Skeletal muscle tissue (tissue), 4 donors: ENCODE data around the gene GPX2. TPM values are rescaled to one million over a fixed set of nuclear protein-coding genes. Genes with fewer than 3 reads are reported as not detected.

Source experiments
- H3K27ac ChIP-seq: one replicate; pipeline ENCODE4 v1.7.0; 2013; ENCODE audit warnings: mild to moderate bottlenecking, low read depth, low read length, inconsistent platforms
- H3K27me3 ChIP-seq, 3 donors: one replicate each; pipeline ENCODE4 v1.7.0; 2013; ENCODE audit warnings: low read length in 3 of 3; ENCODE audit not compliant: control insufficient read depth in 3 of 3, insufficient read depth in 3 of 3
- H3K36me3 ChIP-seq, 3 donors: one replicate each; pipeline ENCODE4 v1.7.0; 2013; ENCODE audit warnings: low read length in 3 of 3; ENCODE audit not compliant: control insufficient read depth in 3 of 3, insufficient read depth in 3 of 3
- H3K4me1 ChIP-seq, 3 donors: one replicate each; pipeline ENCODE4 v1.7.0; 2013; ENCODE audit warnings: low read length in 3 of 3, mild to moderate bottlenecking in 3 of 3; ENCODE audit not compliant: control insufficient read depth in 3 of 3, insufficient read depth in 3 of 3
- H3K4me3 ChIP-seq, 3 donors: one replicate each; pipeline ENCODE4 v1.7.0; 2013; ENCODE audit warnings: low read length in 3 of 3
- H3K9ac ChIP-seq, 3 donors: one replicate each; pipeline ENCODE4 v1.7.0; 2013; ENCODE audit warnings: low read length in 3 of 3, mild to moderate bottlenecking in 3 of 3, moderate library complexity in 2 of 3, low read depth in 1 of 3
- H3K9me3 ChIP-seq, 3 donors: one replicate each; pipeline ENCODE4 v1.7.0; 2013; ENCODE audit warnings: low read length in 3 of 3; ENCODE audit not compliant: control insufficient read depth in 3 of 3
- total RNA-seq: library from RNA; depleted of rRNA; stranded (reverse); fragments of >200 nt; gene quantifications from one replicate; pipeline ENCODE4 v1.2.3, GENCODE V29; 2014
- donor health status: Osteomylitis.

GPX2 gene
- total RNA-seq, 1 donor from 2014 or later: not detected

- peak overlapping the region in 2 of 3 donors; percentile 7 to 58 for H3K9ac ChIP-seq
- H3K36me3 ChIP-seq: peaks cover 2 to 25% (median 3%) of the 10 kb centered on the region in 3 donors
- H3K4me3 ChIP-seq: no peak overlapping the region
- H3K4me1 ChIP-seq: peaks cover 35 to 43% (median 39%) of the 10 kb centered on the region in 3 donors
- H3K27me3 ChIP-seq: no peaks in the 10 kb centered on the region
- peak overlapping the region; percentile 73 for H3K27ac ChIP-seq
- H3K9me3 ChIP-seq: no peaks in the 10 kb centered on the region
Measured at GRCh38 chr14:64934338-64934929, 8.1 kb downstream of the GPX2 start.

DNA sequence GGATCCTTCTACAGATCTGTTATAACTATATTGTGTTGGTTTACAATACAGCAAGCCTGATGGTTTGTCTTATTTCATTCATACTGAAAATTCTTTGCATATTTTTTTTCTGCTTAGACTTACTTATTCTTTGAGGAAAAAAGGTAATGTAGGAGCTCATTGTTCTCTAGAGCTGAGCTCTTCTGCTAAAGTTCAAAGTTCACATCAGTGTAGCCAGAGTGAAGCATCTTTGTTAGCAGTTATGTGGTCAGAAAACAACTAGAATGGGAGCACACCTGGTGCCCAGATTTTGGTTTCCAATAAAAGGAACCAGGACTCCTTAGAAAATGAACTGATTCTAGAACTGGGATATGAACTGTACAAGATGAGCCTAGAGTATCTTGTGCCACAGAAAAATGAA lies 10.3 kb downstream of the GPX2 start:
- peaks cover 31 to 42% (median 32%) of the 10 kb centered on the region in 3 donors for H3K4me1 ChIP-seq
- H3K4me3 ChIP-seq: no peak overlapping the region
- no peaks in the 10 kb centered on the region for H3K27me3 ChIP-seq
- no peak overlapping the region for H3K27ac ChIP-seq
- H3K9ac ChIP-seq: no peak overlapping the region
- no peaks in the 10 kb centered on the region for H3K9me3 ChIP-seq
- peaks cover 0 to 21% (median 11%) of the 10 kb centered on the region in 3 donors for H3K36me3 ChIP-seq

DNA sequence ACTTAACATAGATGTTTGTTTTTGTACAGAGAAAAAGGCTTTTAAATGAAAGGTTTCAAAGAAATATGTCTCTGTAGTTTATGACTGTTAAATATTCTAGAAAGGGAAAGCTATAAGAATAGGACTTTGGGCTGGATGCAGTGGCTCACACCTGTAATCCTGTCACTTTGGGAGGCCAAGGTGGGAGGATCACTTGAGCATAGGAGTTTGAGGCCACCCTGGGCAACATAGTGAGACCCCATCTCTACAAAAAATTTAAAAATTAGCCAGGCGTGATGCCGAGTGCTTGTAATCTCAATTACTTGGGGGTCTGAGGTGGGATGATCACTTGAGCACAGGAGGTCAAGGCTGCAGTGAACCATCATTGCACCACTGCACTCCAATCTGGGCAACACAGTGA lies 11.4 kb downstream of the GPX2 start:
- Histone ChIP-seq H3K4me1 (peaks cover 24 to 32% (median 24%) of the 10 kb centered on the region in 3 donors), H3K27me3 (no peaks in the 10 kb centered on the region), H3K36me3 (peaks cover 0 to 27% (median 11%) of the 10 kb centered on the region in 3 donors), H3K4me3 (no peak overlapping the region), H3K27ac (peak overlapping the region; percentile 49), H3K9ac (no peak overlapping the region), H3K9me3 (no peaks in the 10 kb centered on the region)

- Histone ChIP-seq H3K36me3 (peaks cover 0 to 27% (median 12%) of the 10 kb centered on the region in 3 donors), H3K27ac (peak overlapping the region; percentile 49), H3K4me1 (peaks cover 19 to 28% (median 20%) of the 10 kb centered on the region in 3 donors), H3K4me3 (no peak overlapping the region), H3K9me3 (no peaks in the 10 kb centered on the region), H3K9ac (peak overlapping the region in 1 of 3 donors; percentile 18), H3K27me3 (no peaks in the 10 kb centered on the region)
Measured at GRCh38 chr14:64930085-64930843, 12.3 kb downstream of the GPX2 start.

DNA sequence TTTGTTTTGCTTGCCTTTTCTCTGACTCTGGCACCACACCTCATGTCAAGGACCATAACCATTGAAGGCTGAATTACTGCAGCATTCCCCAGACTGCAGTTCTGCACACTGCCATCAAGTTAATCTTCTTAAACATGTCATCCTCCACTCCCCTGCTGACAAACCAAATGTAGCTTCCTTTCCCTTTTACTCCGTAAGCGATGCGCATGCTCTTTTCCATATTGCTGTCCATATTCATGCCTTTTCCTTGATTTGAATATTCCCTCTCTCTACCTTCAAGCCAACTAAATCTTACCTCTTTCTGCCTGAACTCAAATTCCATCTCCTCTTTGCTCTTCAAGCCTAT lies 13.6 kb downstream of the GPX2 start:
- H3K36me3 ChIP-seq: peaks cover 5 to 37% (median 22%) of the 10 kb centered on the region in 3 donors
- no peak overlapping the region for H3K4me3 ChIP-seq
- H3K27ac ChIP-seq: no peak overlapping the region
- peaks cover 13 to 20% (median 16%) of the 10 kb centered on the region in 3 donors for H3K4me1 ChIP-seq
- H3K9me3 ChIP-seq: no peaks in the 10 kb centered on the region
- no peaks in the 10 kb centered on the region for H3K27me3 ChIP-seq
- H3K9ac ChIP-seq: no peak overlapping the region

- H3K4me1 ChIP-seq: peaks cover 13 to 18% (median 15%) of the 10 kb centered on the region in 3 donors
- H3K4me3 ChIP-seq: no peak overlapping the region
- no peak overlapping the region for H3K9ac ChIP-seq
- no peaks in the 10 kb centered on the region for H3K27me3 ChIP-seq
- no peak overlapping the region for H3K27ac ChIP-seq
- H3K36me3 ChIP-seq: peaks cover 5 to 40% (median 24%) of the 10 kb centered on the region in 3 donors
- no peaks in the 10 kb centered on the region for H3K9me3 ChIP-seq
Measured at GRCh38 chr14:64928239-64929013, 14.1 kb downstream of the GPX2 start.

DNA sequence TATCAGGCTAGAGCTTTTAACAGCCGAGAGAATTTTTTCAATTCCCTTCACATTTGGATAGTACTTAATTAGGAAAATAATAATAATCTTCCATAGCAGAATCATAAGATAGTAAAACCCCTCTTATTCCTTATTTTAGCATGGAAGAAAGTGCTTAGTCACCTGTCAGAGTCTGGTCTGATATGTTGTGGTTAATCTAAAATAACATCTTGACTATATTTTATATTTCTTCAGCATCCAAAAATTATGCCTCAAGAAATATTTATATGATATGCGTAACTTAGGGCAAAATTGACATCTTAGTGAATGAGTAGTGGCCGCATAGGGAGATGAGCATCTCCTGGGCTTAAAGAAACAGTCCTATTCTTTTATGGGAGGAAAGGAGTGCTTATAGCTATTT lies 15.5 kb downstream of the GPX2 start:
- H3K36me3 ChIP-seq: peaks cover 5 to 29% (median 24%) of the 10 kb centered on the region in 3 donors
- no peak overlapping the region for H3K4me3 ChIP-seq
- H3K4me1 ChIP-seq: peaks cover 13 to 18% (median 15%) of the 10 kb centered on the region in 3 donors
- peak overlapping the region; percentile 31 for H3K27ac ChIP-seq
- H3K9me3 ChIP-seq: no peaks in the 10 kb centered on the region
- H3K9ac ChIP-seq: peak overlapping the region in 2 of 3 donors; percentile 1 to 46
- no peaks in the 10 kb centered on the region for H3K27me3 ChIP-seq

DNA sequence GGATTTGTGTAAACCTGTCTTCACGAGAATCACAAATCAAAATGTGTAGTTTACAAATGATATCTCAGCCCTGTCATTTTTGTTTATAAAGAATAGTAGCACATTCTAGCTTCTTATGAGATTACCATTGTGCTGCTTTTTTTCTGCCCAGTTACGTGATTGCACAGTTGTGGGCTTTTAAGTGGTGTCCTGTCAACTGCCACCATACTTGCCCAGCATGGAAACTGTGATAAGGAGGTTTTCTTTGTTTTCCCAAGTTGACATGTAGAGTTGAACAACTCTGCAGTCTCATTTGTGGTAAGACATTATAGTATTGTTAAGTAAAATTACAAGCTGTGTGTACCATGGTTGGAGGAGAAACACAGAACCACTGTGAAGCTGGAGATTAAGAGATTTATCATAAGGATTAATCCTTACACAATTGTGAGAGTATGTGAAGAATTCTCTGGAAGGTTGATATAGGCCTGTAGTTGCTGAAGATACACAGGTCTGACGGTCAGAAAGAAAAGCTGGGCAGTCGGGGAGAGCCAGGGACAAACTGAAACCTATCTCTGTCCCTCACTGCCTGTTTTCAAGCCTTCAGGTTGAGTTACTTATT lies 16.0 kb downstream of the GPX2 start:
- H3K36me3 ChIP-seq: peaks cover 5 to 29% (median 22%) of the 10 kb centered on the region in 3 donors
- no peaks in the 10 kb centered on the region for H3K9me3 ChIP-seq

GRCh38 chr14:64923015-64923414 lies 19.5 kb downstream of the GPX2 start:
- Histone ChIP-seq H3K4me1 (peaks cover 7 to 11% (median 10%) of the 10 kb centered on the region in 3 donors), H3K9me3 (no peaks in the 10 kb centered on the region), H3K27ac (no peak overlapping the region), H3K27me3 (no peaks in the 10 kb centered on the region), H3K36me3 (peaks cover 5 to 20% (median 14%) of the 10 kb centered on the region in 3 donors), H3K4me3 (no peak overlapping the region), H3K9ac (no peak overlapping the region)

More for the DNA sequence above, 16.0 kb downstream of the GPX2 start:
- Histone ChIP-seq H3K9ac (peak overlapping the region in 2 of 3 donors; percentile 1 to 46), H3K4me3 (no peak overlapping the region), H3K27ac (peak overlapping the region; percentile 31), H3K4me1 (peaks cover 13 to 18% (median 15%) of the 10 kb centered on the region in 3 donors), H3K27me3 (no peaks in the 10 kb centered on the region)
